Stimulated activated CD8-positive, alpha-beta memory T cell treated with anti-CD3 and anti-CD28 coated beads, Interleukin-12 subunit alpha, Interleukin-12 subunit beta, amount 100 ng/mL, for 4 hours (primary cell): Measurements from ENCODE around the gene ANKRD44.
"Not testable (repeated sequence)": the region's sequence is repeated elsewhere in the genome, so short reads cannot be mapped to it uniquely, and the experiment has no call there.

Experiments used
- DNase-seq: peaks from one replicate; pipeline ENCODE4 v3.0.0-alpha.2; 2020; ENCODE audit warnings: low read depth

The ANKRD44 gene

DNA sequence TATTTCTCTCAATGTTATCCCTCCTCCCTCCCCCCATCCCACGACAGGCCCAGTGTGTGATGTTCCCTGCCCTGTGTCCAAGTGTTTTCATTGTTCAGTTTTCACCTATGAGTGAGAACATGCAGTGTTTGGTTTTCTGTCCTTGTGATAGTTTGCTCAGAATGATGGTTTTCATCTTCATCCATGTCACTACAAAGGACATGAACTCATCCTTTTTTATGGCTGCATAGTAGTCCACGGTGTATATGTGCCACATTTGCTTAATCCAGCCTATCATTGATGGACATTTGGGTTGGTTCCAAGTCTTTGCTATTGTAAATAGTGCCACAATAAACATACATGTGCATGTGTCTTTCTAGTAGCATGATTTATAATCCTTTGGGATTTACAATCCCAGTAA is 289.7 kb downstream of the ANKRD44 start:
- DNase-seq: not testable (repeated sequence)

GRCh38 chr2:197013098-197013497 is 297.5 kb downstream of the ANKRD44 start:
- DNase-seq: no peak

- no peak for DNase-seq
These were observed 298.6 kb downstream of the ANKRD44 start for GRCh38 chr2:197011801-197012641.

GRCh38 chr2:197011021-197011417 is 299.6 kb downstream of the ANKRD44 start:
- DNase-seq: no peak

DNA sequence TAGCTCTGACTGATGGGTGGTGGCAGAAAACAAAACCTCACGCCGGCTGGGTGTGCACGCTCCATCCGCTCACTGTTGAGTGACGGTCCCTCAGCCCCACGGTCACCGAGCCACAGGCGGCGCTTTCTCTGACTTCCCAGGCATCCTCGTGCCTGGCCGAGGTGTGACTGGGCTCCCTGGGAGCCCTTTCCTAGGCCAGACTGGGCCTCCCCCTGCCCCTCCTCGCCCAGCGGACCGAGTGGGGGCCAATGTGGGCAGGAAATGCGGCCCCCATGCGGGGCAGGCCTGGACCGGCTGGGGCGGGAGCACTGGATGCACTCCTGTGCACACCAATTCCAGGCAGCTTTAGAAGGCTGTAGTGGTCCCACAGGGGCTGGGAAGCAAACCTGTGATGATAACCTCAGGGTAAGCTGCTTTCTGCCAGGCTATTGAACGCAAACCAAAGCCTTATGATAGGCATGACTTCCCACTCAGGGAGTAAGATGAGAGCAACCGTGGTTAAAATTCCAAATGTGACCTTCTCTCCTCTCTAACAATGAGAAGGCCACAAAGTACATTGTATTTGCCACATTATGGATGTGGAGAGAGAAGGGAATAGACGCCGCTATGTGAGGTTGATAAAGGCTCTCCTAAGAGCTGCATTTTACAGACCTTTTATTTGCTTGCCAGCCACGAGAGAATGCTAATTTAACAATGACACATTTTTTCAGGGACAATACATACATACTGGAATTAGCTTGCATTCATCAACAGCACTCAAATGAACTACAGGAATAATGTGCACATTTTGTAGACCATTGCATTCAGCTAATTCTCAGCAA is 300.2 kb downstream of the ANKRD44 start:
- DNase-seq: no peak

GRCh38 chr2:197008741-197009341 is 301.7 kb downstream of the ANKRD44 start:
- DNase-seq: not testable (repeated sequence)

DNA sequence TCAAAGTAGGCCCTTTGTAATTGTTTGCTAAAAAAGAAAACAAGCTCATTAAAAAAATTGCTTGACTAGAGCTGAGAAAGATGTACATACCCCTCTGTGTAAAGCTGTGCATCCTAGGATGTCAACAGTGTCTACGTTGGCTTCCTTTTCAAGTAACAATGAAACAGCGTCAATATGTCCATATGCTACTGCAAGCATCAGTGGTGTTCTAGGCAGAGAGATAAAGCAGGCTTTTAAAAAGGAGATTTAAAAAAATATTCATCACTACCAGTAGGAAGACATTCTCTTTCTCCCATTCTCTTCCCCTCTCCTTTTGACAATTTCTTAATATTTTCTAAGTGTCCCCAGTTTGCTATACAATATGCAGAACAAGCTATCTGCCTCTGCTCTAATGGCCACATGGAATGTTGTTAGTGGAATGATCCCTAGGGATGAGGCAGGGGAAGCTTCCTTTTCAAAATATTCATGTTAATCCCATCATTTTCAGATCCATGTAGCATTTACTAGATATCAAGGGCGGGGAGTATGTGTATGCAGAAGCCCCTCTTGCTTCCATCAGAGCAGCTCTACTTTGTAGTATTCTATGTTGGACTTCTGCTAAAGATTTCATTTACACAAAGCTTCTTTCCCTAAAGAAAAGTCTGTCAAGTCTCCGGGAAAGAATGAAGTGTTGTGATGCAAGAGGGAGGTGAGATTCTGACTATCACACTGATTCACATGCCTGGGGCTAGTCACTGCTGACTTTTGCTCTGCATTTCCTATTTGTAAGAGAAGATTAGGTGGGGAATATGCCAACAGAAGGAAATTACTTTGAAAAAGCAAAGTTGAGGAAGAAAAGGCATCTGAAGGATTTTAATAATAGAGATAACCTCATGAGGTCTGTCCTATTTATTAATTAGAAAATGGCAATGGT is 302.6 kb downstream of the ANKRD44 start:
- no peak for DNase-seq

DNA sequence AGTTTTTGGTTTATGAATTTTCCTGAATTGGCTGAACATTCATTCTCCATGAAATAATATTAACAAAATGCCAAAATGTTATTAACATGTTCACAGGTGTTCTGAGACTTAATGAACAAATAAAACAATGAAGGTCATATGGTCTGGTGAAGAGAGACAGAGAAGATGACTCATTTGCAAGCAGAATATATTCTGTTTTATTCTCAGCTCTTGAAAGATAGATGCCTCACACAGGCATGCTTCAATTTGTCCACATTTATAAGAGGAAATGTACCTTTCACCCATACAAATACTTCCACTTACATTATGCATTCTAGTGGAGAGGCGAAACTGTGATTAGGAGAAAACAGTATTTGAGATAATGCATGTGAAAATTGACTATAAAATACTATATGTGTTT is 308.7 kb downstream of the ANKRD44 start:
- no peak for DNase-seq

GRCh38 chr2:196995757-196996314 is 314.7 kb downstream of the ANKRD44 start:
- DNase-seq: no peak

DNA sequence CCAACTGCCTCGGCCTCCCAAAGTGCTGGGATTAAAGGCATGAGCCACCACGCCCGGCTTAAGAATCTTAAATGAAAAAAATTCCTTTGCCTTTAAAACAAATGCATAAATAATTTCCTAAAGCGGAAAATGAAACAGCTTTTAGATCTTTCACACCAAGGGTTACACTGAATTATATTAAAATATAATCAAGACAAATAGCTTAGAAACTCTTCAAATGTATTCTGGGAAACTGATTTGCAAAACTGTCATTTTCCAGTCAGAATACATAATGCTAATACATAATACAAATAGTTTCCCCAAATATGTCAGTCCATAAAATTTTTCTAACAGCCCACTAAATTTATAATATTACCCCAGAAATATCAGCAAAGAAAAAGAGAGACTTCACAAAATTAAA is 315.8 kb downstream of the ANKRD44 start:
- DNase-seq: no peak

- no peak for DNase-seq
These were observed 317.0 kb downstream of the ANKRD44 start for GRCh38 chr2:196993617-196994016.

DNA sequence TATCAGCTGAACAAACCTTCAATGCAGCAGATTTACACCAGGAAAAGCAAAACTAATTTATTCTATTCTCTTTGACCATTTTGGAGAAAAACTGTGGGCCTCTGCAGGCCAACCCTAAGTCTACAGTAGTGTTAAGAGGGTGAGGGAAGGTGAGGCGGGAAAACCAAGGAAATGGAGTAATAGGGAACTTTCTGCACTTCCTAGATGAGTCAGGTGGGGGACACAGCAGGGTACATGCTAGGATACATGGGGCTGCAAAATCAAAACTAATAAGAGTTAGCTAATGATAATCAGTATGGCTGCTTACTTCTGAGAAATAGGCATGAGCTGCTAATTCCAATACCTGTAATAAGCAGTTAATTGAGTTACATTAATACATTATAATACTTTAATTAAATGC is 318.1 kb downstream of the ANKRD44 start:
- no peak for DNase-seq

GRCh38 chr2:196990788-196991461 is 319.7 kb downstream of the ANKRD44 start:
- no peak for DNase-seq

DNA sequence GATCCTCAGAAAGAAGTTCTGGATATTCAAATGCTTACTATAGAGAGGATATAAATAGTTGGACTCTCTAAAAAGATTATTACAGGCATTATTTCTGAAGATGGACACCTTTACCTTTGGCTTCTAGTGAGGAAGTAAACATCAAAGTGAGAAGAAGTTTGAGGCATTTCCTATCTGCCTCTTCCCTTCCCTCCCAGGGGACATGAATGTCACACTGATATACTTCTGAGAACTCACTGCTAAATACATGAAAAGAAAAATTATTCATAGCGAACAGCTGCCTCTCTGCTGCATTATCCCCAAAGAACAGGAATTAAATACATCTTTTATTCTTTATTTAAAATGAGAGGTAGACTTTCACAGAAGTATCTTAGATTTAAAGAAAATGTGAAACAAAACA is 320.5 kb downstream of the ANKRD44 start:
- no peak for DNase-seq

GRCh38 chr2:196989496-196989895 is 321.1 kb downstream of the ANKRD44 start:
- no peak for DNase-seq

- DNase-seq: no peak
These were observed 321.9 kb downstream of the ANKRD44 start for GRCh38 chr2:196988639-196989038.

DNA sequence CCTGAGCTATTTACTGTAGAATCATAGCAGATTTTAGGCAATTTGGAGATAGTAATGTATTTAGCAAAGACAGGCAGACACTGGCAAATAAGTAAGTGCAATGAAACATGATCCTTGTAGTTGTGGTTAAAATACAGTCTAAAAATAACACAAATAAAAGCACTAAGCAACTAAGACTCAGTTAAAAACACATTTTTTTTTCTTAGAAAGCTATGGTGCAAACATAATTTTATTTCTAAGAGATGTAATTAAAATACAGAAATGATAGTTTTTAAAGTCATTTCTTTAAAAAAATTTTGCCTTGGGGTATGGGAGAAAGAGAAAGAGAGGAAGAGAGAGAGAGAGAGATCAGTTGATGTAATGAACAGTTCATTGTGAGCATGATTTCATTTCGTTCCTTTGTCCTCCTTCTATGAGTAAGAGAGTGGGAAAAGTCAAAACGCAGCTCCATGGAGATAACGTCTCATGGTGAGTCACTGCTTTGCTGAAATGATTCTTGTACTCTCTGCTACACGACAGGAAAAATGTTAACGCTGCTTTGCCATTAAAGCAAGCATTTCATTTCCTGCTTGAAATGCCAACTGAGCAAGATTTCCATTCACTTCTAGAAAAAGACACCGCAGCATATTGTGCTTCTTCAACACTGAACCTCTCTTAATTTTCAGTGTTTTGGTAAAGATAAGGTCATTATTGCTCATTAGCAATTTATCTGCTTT is 322.8 kb downstream of the ANKRD44 start:
- DNase-seq: no peak

- no peak for DNase-seq
These were observed 323.3 kb downstream of the ANKRD44 start for GRCh38 chr2:196987298-196987648.

GRCh38 chr2:196985511-196986183 is 324.9 kb downstream of the ANKRD44 start:
- no peak for DNase-seq

DNA sequence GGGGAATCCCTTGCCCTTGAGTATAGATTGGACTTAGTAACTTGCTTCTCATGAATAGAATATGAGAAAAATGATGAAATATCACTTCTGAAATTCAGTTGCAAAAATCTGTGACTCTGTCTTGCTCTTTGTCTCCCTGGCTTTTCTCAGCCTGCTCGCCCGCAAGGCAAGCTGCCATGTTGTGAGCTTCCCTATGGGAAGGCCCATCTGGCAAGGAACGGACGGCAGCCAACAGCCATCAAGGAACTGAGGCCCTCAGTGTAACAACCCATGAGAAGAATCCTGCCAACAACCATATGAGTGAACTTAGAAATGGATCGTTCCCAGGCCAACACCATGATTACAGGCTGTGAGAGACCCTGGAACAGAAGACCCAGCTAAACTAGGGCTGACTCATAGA is 325.7 kb downstream of the ANKRD44 start:
- no peak for DNase-seq
